HL-60 (cell line): ENCODE measurements around the gene FNBP1L.

Source experiments
- DNase-seq, 2 experiments: peaks; one replicate each; pipeline ENCODE4 v3.0.0-alpha.2; 2010 to 2020; ENCODE audit warnings: low read depth in 1 of 2, low spot score in 1 of 2
- H3K27ac ChIP-seq: fragments of 250-450 bp; sonication (Bioruptor Pico); replicated peaks from 2 replicates; pipeline ENCODE4 v1.5.1; 2020; ENCODE audit warnings: mild to moderate bottlenecking, moderate library complexity
- H3K27me3 ChIP-seq: fragments of 250-450 bp; sonication (Bioruptor Pico); 2 replicates; pipeline ENCODE4 v1.5.1; 2021; ENCODE audit warnings: mild to moderate bottlenecking, moderate library complexity; ENCODE audit not compliant: insufficient read depth, poor library complexity, severe bottlenecking
- H3K4me3 ChIP-seq: replicated peaks from 2 replicates; pipeline ENCODE4 v1.5.1; 2011; ENCODE audit warnings: mild to moderate bottlenecking, control low read depth, low read length; ENCODE audit not compliant: insufficient read depth
- GABPA ChIP-seq: IDR thresholded peaks from 2 replicates; pipeline ENCODE4 v1.6.1; 2012; ENCODE audit warnings: low read depth
- POLR2AphosphoS5 ChIP-seq: IDR thresholded peaks from 2 replicates; pipeline ENCODE4 v1.6.1; 2012; ENCODE audit warnings: low read depth
- SPI1 ChIP-seq: IDR thresholded peaks from 2 replicates; pipeline ENCODE4 v1.6.1; 2012; ENCODE audit warnings: low read depth, mild to moderate bottlenecking, borderline replicate concordance
- TF ChIP-seq, protein P1 (sequence below): IDR thresholded peaks from one replicate; pipeline ENCODE4 v1.5.1; 2011; ENCODE audit warnings: low read length, control low read depth, inconsistent platforms; ENCODE audit not compliant: insufficient read depth
- TF ChIP-seq, protein P2 (sequence below): IDR thresholded peaks from 2 replicates; pipeline ENCODE4 v1.6.1; 2012; ENCODE audit warnings: low read depth; ENCODE audit not compliant: insufficient replicate concordance

The FNBP1L gene

GRCh38 chr1:93526431-93526830, 78.5 kb downstream of the FNBP1L start:
- TF ChIP-seq, protein P1, sequence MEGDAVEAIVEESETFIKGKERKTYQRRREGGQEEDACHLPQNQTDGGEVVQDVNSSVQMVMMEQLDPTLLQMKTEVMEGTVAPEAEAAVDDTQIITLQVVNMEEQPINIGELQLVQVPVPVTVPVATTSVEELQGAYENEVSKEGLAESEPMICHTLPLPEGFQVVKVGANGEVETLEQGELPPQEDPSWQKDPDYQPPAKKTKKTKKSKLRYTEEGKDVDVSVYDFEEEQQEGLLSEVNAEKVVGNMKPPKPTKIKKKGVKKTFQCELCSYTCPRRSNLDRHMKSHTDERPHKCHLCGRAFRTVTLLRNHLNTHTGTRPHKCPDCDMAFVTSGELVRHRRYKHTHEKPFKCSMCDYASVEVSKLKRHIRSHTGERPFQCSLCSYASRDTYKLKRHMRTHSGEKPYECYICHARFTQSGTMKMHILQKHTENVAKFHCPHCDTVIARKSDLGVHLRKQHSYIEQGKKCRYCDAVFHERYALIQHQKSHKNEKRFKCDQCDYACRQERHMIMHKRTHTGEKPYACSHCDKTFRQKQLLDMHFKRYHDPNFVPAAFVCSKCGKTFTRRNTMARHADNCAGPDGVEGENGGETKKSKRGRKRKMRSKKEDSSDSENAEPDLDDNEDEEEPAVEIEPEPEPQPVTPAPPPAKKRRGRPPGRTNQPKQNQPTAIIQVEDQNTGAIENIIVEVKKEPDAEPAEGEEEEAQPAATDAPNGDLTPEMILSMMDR, result no peak
- TF ChIP-seq GABPA (no peak), POLR2AphosphoS5 (no peak), SPI1 (no peak)
- TF ChIP-seq, protein P2, sequence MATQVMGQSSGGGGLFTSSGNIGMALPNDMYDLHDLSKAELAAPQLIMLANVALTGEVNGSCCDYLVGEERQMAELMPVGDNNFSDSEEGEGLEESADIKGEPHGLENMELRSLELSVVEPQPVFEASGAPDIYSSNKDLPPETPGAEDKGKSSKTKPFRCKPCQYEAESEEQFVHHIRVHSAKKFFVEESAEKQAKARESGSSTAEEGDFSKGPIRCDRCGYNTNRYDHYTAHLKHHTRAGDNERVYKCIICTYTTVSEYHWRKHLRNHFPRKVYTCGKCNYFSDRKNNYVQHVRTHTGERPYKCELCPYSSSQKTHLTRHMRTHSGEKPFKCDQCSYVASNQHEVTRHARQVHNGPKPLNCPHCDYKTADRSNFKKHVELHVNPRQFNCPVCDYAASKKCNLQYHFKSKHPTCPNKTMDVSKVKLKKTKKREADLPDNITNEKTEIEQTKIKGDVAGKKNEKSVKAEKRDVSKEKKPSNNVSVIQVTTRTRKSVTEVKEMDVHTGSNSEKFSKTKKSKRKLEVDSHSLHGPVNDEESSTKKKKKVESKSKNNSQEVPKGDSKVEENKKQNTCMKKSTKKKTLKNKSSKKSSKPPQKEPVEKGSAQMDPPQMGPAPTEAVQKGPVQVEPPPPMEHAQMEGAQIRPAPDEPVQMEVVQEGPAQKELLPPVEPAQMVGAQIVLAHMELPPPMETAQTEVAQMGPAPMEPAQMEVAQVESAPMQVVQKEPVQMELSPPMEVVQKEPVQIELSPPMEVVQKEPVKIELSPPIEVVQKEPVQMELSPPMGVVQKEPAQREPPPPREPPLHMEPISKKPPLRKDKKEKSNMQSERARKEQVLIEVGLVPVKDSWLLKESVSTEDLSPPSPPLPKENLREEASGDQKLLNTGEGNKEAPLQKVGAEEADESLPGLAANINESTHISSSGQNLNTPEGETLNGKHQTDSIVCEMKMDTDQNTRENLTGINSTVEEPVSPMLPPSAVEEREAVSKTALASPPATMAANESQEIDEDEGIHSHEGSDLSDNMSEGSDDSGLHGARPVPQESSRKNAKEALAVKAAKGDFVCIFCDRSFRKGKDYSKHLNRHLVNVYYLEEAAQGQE, result no peak
- DNase-seq, result no peak
- H3K27ac ChIP-seq, result no peak overlapping the region
- no peak overlapping the region for H3K4me3 ChIP-seq
- no peaks in the 10 kb centered on the region for H3K27me3 ChIP-seq

- H3K27ac ChIP-seq, result no peak overlapping the region
- H3K4me3 ChIP-seq, result no peak overlapping the region
- no peaks in the 10 kb centered on the region for H3K27me3 ChIP-seq
- DNase-seq, result no peak
- TF ChIP-seq SPI1 (peak; percentile 99), POLR2AphosphoS5 (no peak)
These were observed 80.5 kb downstream of the FNBP1L start for GRCh38 chr1:93528412-93528811.

- no peak overlapping the region for H3K27ac ChIP-seq
- DNase-seq, result no peak
- TF ChIP-seq, protein P2, result no peak
- TF ChIP-seq, protein P1, result no peak
- TF ChIP-seq SPI1 (no peak), GABPA (no peak), POLR2AphosphoS5 (no peak)
- no peak overlapping the region for H3K4me3 ChIP-seq
- no peaks in the 10 kb centered on the region for H3K27me3 ChIP-seq
These were observed 83.3 kb downstream of the FNBP1L start for GRCh38 chr1:93531193-93531592.

DNA sequence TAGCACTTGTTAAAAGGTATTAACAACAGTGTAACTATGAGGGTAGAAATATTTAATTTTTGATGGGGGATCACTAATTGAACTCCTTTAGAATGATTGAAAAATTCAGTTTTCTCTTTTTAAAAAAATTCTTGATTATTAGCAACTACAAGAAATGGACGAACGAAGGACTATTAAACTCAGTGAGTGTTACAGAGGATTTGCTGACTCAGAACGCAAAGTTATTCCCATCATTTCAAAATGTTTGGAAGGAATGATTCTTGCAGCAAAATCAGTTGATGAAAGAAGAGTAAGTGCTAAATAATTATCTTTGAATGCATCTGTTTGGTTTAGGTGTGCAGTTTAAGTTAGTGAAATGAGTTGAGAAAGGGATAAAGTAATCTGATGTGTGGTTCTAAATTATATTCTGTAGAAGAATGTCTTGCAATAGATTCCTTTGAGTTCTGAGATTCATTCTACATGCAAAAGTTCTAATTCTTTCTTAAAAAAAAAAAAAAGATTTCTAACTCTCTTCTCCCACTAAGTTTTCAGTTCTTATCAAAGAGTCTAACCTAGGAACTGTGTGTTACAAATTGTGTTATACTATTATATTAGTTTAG, 85.0 kb downstream of the FNBP1L start:
- Histone ChIP-seq H3K27me3 (no peaks in the 10 kb centered on the region), H3K27ac (no peak overlapping the region), H3K4me3 (no peak overlapping the region)
- TF ChIP-seq GABPA (no peak), POLR2AphosphoS5 (no peak), SPI1 (no peak)
- TF ChIP-seq, protein P1, result no peak
- TF ChIP-seq, protein P2, result no peak
- DNase-seq, result no peak
